Measurements from ENCODE around the gene DHX8. TPM values are rescaled to one million over a fixed set of nuclear protein-coding genes. Genes with fewer than 3 reads are reported as not detected.

The DHX8 gene
- total RNA-seq, 4 donors from 2014 or later: 31.4 to 864 (median 78.8) TPM

- no peaks in the 10 kb centered on the region for H3K4me1 ChIP-seq
- no peak overlapping the region for H3K27ac ChIP-seq
- H3K9me3 ChIP-seq: no peaks in the 10 kb centered on the region
- H3K4me3 ChIP-seq (replicated peaks in 1 of 3): no peak overlapping the region
- no peak for DNase-seq
- intact Hi-C loops (cut with DNase I): no loop called here
- TF ChIP-seq POLR2A (IDR thresholded peaks at IDR 0.05): no peak
- TF ChIP-seq CTCF (IDR thresholded peaks at IDR 0.05): no peak
- no peaks in the 10 kb centered on the region for H3K36me3 ChIP-seq
- H3K27me3 ChIP-seq: no peaks in the 10 kb centered on the region
- WGBS, 2 donors: 89 to 90% methylated on average over 3 of the region's 3 CpGs
Observed at GRCh38 chr17:43570518-43570928, 86.7 kb downstream of the DHX8 start.

DNA sequence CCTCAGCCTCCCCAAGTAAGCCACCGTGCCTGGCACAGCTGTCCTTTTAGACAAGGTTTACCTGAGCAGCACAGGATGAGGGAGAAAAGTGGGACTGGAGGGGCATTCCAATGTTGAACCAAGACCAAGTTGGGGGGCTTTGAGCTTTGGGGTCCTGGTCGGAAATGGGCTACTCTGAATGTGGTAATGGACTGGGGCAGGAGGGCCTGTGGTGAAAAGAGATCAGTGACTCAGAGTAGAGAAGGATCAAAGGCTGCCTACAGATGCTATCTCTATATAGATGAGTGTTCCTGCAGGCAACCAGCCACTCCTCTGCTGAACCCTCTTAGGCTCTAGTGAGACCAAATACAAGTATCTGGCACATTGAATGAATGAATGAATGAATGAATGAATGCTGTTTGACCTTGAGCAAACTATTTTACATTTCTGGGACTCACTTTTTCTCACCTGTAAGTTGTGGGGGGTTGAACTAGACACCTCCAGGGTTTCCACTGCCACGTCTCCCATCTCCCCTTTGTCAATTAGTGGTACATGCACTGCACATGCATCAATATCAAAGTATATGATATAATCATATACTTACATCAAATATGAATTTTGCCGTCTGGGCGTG is 88.7 kb downstream of the DHX8 start:
- no peak for DNase-seq
- Histone ChIP-seq H3K4me1 (no peaks in the 10 kb centered on the region), H3K27me3 (no peaks in the 10 kb centered on the region), H3K36me3 (no peaks in the 10 kb centered on the region), H3K4me3 (replicated peaks in 1 of 3) (no peak overlapping the region), H3K9me3 (no peaks in the 10 kb centered on the region), H3K27ac (no peak overlapping the region)
- no peak for TF ChIP-seq POLR2A (IDR thresholded peaks at IDR 0.05)
- 87 to 90% methylated on average over 5 of the region's 5 CpGs for WGBS, 2 donors
- intact Hi-C loops (cut with DNase I): no loop called here

DNA sequence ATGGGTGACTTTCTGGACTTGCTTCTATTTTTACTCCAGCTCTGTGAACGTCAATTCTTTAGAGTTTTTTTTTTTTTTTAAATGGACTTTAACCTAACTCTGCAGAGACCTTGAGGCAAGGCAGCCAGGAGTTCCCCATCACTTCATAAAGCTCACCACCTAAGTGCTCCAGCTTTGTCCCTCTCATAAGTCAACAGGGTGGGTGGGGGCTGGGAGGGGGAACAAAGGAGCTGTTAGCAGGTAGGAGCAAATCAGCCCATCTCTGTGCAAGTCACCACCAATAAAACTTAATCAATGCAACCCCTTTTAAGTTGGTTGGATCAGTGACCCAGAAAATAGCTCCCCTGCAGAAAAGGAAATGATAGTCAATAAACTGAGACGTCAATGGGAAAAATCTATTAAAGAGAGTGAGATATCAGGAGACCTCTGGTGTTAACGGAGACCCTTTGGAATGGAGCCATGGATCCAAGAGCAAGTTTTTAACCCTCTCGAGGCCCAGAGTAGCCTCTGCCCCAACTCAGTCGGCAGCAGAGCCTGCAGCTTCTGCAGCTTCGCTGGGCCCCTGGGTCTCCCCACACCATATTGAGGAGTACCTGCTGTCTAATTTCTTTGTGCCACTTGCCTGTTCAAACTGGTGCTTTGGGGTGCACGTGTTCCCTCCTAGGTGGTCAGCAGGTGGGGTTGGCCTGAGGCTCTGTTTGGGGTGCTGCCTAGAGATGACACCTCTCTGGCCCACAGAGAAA is 90.0 kb downstream of the DHX8 start:
- Histone ChIP-seq H3K36me3 (no peaks in the 10 kb centered on the region), H3K27ac (no peak overlapping the region), H3K4me1 (peaks cover 0 to 1% of the 10 kb centered on the region in 2 donors), H3K4me3 (replicated peaks in 1 of 3) (no peak overlapping the region), H3K27me3 (no peaks in the 10 kb centered on the region), H3K9me3 (no peaks in the 10 kb centered on the region)
- TF ChIP-seq POLR2A (IDR thresholded peaks at IDR 0.05): no peak
- TF ChIP-seq CTCF (IDR thresholded peaks at IDR 0.05): no peak
- intact Hi-C loops (cut with DNase I): no loop called here
- DNase-seq: no peak
- 35 to 39% methylated on average over 6 of the region's 7 CpGs for WGBS, 2 donors

DNA sequence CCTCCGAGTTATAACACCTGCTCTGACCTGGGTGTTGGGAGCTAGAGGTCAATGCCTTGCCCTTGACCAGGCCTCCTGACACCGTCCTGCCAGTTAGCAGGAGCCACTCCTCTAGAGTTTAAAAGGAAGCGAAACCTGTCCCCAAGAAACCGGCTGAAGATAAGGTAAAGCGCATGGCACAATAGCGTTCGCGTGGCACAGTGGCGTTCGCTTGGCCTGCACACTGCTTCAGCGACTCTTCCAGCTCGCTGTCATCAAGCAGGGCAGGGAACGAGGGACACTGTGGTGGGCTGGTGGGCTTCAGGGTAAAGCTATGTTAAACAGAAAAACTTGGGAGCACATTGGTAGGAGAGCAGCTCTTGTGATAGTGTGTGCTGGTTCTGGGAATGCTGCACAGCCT is 90.6 kb downstream of the DHX8 start:
- no peak overlapping the region for H3K4me3 ChIP-seq (replicated peaks in 1 of 3)
- H3K9me3 ChIP-seq: no peaks in the 10 kb centered on the region
- intact Hi-C loops (cut with DNase I): no loop called here
- H3K27ac ChIP-seq: no peak overlapping the region
- DNase-seq: no peak
- peaks cover 0 to 7% of the 10 kb centered on the region in 2 donors for H3K4me1 ChIP-seq
- H3K36me3 ChIP-seq: no peaks in the 10 kb centered on the region
- no peak for TF ChIP-seq POLR2A (IDR thresholded peaks at IDR 0.05)
- TF ChIP-seq CTCF (IDR thresholded peaks at IDR 0.05): no peak
- no peaks in the 10 kb centered on the region for H3K27me3 ChIP-seq
- WGBS, 2 donors: 83 to 86% methylated on average over 13 of the region's 13 CpGs

- TF ChIP-seq CTCF (IDR thresholded peaks at IDR 0.05): no peak
- no peak for TF ChIP-seq POLR2A (IDR thresholded peaks at IDR 0.05)
- WGBS, 2 donors: 43 to 46% methylated on average over 5 of the region's 5 CpGs
Observed at GRCh38 chr17:43574896-43575525, 91.2 kb downstream of the DHX8 start.

More at GRCh38 chr17:43574896-43575525, 91.2 kb downstream of the DHX8 start:
- no peaks in the 10 kb centered on the region for H3K36me3 ChIP-seq
- no peak overlapping the region for H3K27ac ChIP-seq
- peaks cover 0 to 8% of the 10 kb centered on the region in 2 donors for H3K4me1 ChIP-seq
- H3K27me3 ChIP-seq: no peaks in the 10 kb centered on the region
- intact Hi-C loops (cut with DNase I): loop anchor here (5.0 kb wide), 1 partner anchor 182 kb away; the partner anchor contains the start of gene SOST
- H3K4me3 ChIP-seq (replicated peaks in 1 of 3): no peak overlapping the region
- no peak for DNase-seq
- no peaks in the 10 kb centered on the region for H3K9me3 ChIP-seq

MicroRNA genes within 50 kb of the gene (microRNA counts, 767-probe panel; counts per million panel counts)
- 0 to 2,485 counts per million in 2 donors for microRNA hsa-miR-2117

Small RNA genes lying within 50 kb of the gene (small RNA-seq; reads per million reads assigned to genes)
- gene RNU6-406P: not detected
- not detected for gene RNU6-971P

Other genes with a start within 250 kb of the DHX8 start
- not detected for gene RNU2-1, start 250.0 kb upstream of the DHX8 start, total RNA-seq
- gene ARL4D, start 85.0 kb upstream of the DHX8 start, total RNA-seq: 10 to 100 TPM; 32.8 to 57.4 (median 48.9) TPM
- 1 to 10 TPM; 1.1 to 9.0 (median 5.3) TPM for gene ETV4, start 62.4 kb downstream of the DHX8 start, total RNA-seq
- 1 to 10 TPM in 3 of 4 donors, not detected in 1; 1.1 to 1.9 (median 1.4) TPM for gene MEOX1, start 177.9 kb downstream of the DHX8 start, total RNA-seq

Data from thyroid gland (tissue), 4 donors.